Stimulated activated CD4-positive, alpha-beta T cell treated with anti-CD3 and anti-CD28 coated beads, Interleukin-15, amount 100 ng/mL, for 1 hour (primary cell): Measurements from ENCODE around the gene COL5A3.
"Not testable (repeated sequence)": the region's sequence is repeated elsewhere in the genome, so short reads cannot be mapped to it uniquely, and the experiment has no call there.

Source experiments
- DNase-seq, 2 donors: peaks; one replicate each; pipeline ENCODE4 v3.0.0-alpha.2; 2020; ENCODE audit warnings: low read depth in 1 of 2, low spot score in 1 of 2

Gene COL5A3

DNA sequence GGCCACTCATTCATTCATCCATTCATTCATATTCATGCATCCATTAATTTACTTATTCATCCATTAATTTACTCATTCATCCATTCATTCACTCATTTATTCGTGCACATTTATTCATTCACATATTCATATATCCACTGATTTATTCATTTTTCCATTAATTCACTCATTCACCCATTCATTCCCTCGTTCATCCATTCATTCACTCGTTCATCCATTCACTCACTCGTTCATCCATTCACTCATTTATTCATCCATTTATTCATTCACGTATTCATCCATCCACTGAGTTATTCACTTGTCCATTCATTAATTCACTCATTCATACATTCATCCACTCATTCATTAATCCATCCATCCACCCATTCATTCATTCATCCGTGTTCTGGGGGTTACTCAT, 38.2 kb downstream of the COL5A3 start:
- DNase-seq = no peak

DNA sequence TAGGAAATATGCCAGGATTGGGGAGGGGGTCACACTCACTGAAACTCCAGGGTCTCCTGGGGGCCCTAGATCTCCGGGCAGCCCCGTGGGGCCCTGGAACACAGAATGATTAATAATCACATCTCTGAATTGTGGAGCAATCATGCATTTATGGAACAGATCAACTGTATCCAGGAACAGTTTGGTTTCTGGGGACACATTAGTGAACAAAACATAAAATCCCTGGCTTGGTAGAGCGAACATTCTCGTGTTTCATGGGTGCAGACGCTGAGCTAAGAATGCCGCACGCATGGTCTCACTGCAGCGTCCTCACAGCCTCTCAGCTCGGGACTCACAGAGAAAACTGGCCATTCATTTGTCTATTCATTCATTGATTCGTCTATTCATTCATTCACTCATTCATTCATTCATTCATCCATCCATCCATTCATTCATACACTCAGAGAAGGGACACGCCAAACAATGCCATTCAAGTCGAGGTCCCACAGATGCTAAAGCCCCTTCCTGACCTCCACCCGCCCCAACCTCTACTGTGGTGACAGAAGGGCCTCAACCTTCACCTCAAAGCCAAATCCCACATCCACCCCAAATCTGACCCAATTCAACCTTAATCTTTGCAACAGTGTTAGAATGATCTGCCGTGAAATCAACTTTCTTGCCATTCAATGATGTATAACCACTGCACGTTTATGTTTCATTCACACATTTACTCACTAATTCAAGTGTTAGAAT, 39.0 kb downstream of the COL5A3 start:
- no peak for DNase-seq

DNA sequence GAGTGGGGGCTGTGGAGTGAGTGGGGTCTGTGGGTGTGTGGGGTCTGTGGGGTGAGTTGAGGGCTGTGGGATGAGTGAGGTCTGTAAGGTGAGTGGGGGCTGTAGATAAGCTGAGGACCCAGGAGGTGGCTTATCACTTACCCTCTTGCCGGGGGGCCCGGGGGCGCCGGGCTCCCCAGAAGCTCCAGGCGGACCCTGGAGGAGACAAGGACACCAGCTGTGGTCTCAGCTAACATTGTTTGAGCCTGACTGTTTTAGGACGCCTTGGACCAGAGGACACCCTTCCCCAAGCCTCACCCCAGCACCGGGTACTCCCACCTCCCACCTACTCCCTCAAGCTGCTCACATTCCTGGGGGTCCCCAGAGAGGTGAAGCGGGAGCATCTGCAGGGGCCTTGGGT, 39.8 kb downstream of the COL5A3 start:
- DNase-seq = no peak

GRCh38 chr19:9969688-9969975, 40.7 kb downstream of the COL5A3 start:
- no peak for DNase-seq

DNA sequence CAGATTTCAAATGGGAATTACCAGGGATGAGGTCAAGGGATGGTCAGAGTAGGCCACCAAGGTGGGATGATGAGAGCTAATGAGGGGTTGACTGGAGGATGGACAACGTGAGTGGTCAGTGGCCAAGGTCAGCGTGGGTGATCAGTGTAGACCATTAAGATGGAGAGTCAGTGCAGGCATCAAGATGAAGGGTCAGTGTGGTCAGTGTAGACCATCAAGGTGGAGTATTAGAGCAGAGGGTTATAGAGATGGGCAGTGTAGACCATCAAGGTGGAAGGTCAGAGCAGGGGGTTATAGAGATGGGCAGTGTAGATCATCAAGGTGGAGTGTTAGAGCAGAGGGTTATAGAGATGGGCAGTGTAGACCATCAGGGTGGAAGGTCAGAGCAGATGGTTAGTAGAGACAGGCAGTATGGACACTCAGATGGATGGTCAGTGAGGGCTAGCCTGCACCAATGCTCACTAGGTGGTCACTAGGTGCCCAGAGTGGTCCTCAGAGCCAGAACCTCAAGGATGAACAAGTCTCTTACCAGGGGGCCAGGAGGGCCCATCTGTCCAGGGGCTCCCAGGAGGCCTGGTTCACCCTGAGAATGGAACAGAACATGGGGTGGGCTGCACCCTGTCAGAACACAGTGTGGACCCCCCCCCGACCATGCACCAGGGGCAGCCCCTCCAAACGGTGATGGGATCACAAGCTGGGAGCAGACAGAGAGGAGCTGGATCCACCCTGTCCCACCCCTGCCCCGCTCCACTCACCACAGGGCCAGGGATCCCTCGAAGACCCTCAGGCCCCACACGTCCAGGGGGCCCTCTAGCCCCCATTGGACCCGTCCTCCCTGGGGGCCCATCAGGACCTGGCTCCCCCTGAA, 41.2 kb downstream of the COL5A3 start:
- no peak for DNase-seq

DNA sequence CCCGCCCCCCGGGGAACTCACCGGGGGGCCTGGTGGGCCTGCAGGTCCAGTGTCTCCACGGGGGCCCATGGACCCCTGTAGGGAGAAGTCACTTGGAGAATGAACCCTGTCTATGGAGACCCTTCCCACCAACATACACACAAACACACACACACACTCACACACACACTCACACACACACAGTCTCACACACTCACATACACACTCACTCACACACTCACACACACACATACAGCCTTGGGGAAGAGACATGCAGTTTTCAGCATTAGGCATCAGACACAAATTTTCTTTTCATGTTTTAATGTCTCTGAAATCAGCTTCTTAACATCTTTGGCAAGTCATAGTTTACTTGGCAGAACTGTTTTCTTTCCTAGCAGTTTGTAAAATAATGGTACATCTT, 43.0 kb downstream of the COL5A3 start:
- DNase-seq = no peak

GRCh38 chr19:9966448-9966847, 43.9 kb downstream of the COL5A3 start:
- no peak for DNase-seq

DNA sequence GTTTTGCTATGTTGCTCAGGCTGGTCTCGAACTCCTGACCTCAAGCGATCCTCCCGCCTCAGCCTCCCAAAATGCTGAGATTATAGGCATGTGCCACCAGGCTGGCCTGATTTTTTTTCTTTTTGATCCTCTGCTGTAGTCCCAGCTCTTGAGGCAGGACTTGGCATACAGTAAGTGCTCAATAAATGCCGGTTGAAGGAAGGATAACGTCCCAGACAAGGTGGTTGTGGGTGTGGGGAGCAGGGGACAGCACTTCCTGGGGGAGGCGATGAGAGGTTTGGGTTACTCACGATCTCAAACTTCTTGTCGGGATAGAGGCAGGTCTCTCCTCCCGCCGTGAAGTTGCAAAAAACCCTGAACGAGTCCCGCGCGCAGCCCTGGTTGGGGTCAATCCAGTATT, 44.3 kb downstream of the COL5A3 start:
- DNase-seq = no peak

GRCh38 chr19:9962623-9963290, 47.5 kb downstream of the COL5A3 start:
- DNase-seq = no peak

GRCh38 chr19:9961103-9961502, 49.2 kb downstream of the COL5A3 start:
- no peak for DNase-seq

DNA sequence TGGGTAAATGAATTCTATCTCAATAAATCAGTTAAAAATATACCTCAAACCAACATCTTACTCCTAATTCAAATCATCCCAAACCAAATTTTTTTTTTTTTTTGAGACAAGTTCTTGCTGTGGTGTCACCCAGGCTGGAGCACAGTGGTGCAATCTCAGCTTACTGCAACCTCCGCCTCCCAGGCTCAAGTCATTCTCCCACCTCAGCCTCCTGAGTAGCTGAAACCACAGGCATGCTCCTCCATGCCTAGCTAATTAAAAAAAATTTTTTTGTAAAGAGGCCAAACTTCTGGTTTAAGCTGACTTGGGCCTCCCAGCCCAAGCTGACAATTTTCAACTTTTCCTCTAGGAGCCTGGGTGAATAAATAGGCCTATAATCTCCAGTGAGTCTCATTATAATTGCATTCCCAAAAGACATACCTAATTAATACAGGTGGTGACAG, 51.9 kb downstream of the COL5A3 start:
- DNase-seq = no peak

DNA sequence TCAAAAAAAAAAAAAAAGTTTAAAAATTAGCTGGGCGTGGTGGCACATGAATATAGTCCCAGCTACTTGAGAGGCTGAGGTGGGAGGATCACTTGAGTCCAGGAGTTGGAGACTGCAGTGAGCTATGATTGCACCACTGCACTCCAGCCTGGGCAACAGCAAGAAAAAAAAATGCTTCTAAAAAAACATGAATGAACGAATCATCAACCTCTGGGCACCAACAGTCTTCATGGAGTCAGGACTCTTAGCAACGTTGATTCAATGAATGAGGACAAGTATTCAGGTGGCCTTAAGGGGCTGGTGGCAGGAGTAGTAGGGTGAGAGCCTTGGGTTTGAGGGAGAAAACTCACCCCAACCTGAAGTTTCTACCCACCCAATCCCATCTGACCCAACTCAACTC, 53.3 kb downstream of the COL5A3 start:
- no peak for DNase-seq

DNA sequence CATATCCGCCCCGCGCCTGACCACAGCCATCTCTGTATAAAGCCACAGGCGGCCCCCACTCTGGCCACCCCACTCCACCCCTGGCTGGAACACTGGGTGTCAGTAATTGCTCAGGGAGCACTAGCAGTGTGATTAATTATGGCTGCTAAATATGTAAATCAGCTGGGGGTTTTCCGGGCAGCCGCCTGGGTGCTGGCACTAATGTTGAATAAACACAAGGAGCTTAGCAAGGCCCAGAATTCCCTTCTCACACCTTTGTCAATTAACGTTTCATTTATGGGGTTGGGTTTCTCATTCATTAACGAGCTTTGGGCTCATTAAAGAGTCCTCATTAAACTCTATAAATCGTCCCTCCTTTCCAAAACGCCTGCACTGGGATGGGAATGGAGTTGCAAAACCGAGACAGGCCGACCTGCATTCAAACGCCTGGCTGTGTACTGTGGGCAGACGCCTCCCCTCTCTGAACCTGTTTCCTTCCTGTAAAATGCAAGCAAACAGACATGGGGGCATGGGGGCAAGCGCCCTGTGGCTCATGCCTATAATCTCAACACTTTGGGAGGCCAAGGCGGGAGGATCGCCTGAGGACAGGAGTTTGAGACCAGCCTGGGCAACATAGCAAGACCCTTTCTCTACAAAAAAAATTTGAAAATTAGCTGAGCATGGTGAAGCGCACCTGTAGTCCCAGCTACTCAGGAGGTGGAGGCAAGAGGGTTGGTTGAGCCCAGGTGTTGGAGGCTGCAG, 56.3 kb downstream of the COL5A3 start:
- DNase-seq = no peak

- no peak for DNase-seq
Measured at GRCh38 chr19:9952276-9952675, 58.0 kb downstream of the COL5A3 start.

- DNase-seq = no peak
Measured at GRCh38 chr19:9947441-9947840, 62.9 kb downstream of the COL5A3 start.

GRCh38 chr19:9946528-9947125, 63.7 kb downstream of the COL5A3 start:
- DNase-seq = not testable (repeated sequence)

GRCh38 chr19:9945319-9945966, 64.9 kb downstream of the COL5A3 start:
- DNase-seq = no peak

- DNase-seq = no peak
Measured at GRCh38 chr19:9943744-9944143, 66.6 kb downstream of the COL5A3 start.

- no peak for DNase-seq
Measured at GRCh38 chr19:9941671-9942070, 68.6 kb downstream of the COL5A3 start.

- no peak for DNase-seq
Measured at GRCh38 chr19:9941231-9941630, 69.1 kb downstream of the COL5A3 start.

GRCh38 chr19:9940778-9941177, 69.5 kb downstream of the COL5A3 start:
- DNase-seq = no peak
